GM18505 (cell line): ENCODE results near the gene HHATL.

ENCODE experiments used
- ATAC-seq: cut with Tn5 transposase; IDR thresholded peaks from one replicate; pipeline ENCODE4 v1.9.1; 2021; ENCODE audit not compliant: unreplicated experiment
- POLR2A ChIP-seq: IDR thresholded peaks from 4 replicates; pipeline ENCODE4 v1.6.1; 2011; ENCODE audit warnings: borderline replicate concordance; ENCODE audit not compliant: insufficient read depth, insufficient read length; ENCODE audit errors: extremely low read depth

HHATL gene

GRCh38 chr3:42662037-42662812 is 40.4 kb downstream of the HHATL start:
- TF ChIP-seq POLR2A = no peak

GRCh38 chr3:42661593-42662022 is 41.0 kb downstream of the HHATL start:
- ATAC-seq = no peak
- TF ChIP-seq POLR2A = no peak

More at GRCh38 chr3:42662037-42662812, 40.4 kb downstream of the HHATL start:
- ATAC-seq = no peak

- TF ChIP-seq POLR2A = no peak
These were observed 41.7 kb downstream of the HHATL start for GRCh38 chr3:42660898-42661297.

GRCh38 chr3:42660131-42660715 is 42.4 kb downstream of the HHATL start:
- ATAC-seq = no peak
- TF ChIP-seq POLR2A = no peak

More at GRCh38 chr3:42660898-42661297, 41.7 kb downstream of the HHATL start:
- no peak for ATAC-seq

- no peak for ATAC-seq
- TF ChIP-seq POLR2A = no peak
These were observed 43.0 kb downstream of the HHATL start for GRCh38 chr3:42659451-42660130.

GRCh38 chr3:42658771-42659390 is 43.7 kb downstream of the HHATL start:
- no peak for ATAC-seq
- TF ChIP-seq POLR2A = no peak

- no peak for ATAC-seq
- TF ChIP-seq POLR2A = no peak
These were observed 44.4 kb downstream of the HHATL start for GRCh38 chr3:42658091-42658770.

GRCh38 chr3:42657675-42658074 is 44.9 kb downstream of the HHATL start:
- ATAC-seq = no peak
- TF ChIP-seq POLR2A = no peak

- no peak for ATAC-seq
- TF ChIP-seq POLR2A = no peak
These were observed 45.7 kb downstream of the HHATL start for GRCh38 chr3:42656680-42657610.

- TF ChIP-seq POLR2A = no peak
- no peak for ATAC-seq
These were observed 46.5 kb downstream of the HHATL start for GRCh38 chr3:42655980-42656679.

GRCh38 chr3:42655331-42655888 is 47.2 kb downstream of the HHATL start:
- no peak for TF ChIP-seq POLR2A
- ATAC-seq = no peak
